PFSK-1 (cell line): ENCODE data around the gene MTTP.

Source experiments
- POLR2AphosphoS5 ChIP-seq: IDR thresholded peaks from 2 replicates; pipeline ENCODE4 v1.6.1; 2012; ENCODE audit warnings: low read depth, mild to moderate bottlenecking, control low read depth, low read length, moderate library complexity
- REST ChIP-seq, 2 experiments: IDR thresholded peaks; 2 replicates each; pipeline versions ENCODE4 v1.6.1 to v1.8.0; 2011 to 2012; ENCODE audit warnings: low read depth in 2 of 2, low read length in 2 of 2, control low read depth in 1 of 2, inconsistent platforms in 1 of 2, mild to moderate bottlenecking in 1 of 2, moderate library complexity in 1 of 2; ENCODE audit not compliant: insufficient read depth in 1 of 2

- TF ChIP-seq REST (IDR thresholded peaks at IDR 0.05; ENCODE audit: insufficient read depth in 1 of 2, low read depth in 2 of 2, low read length in 2 of 2) (no peak), POLR2AphosphoS5 (no peak)
Observed at GRCh38 chr4:99564921-99565320, 9.7 kb upstream of the MTTP start.
